Esophagus muscularis mucosa (tissue), 4 donors: Measurements from ENCODE around the gene ABCF2. TPM values are rescaled to one million over a fixed set of nuclear protein-coding genes. Genes with fewer than 3 reads are reported as not detected.

ENCODE experiments used
- DNase-seq: peaks from one replicate; pipeline ENCODE4 v3.0.0-alpha.2; 2017; ENCODE audit errors: extremely low spot score
- H3K27ac ChIP-seq, 4 donors: fragments of 200-600 bp; sonication (generic); replicated peaks in 1 of 4; 1 replicate in 3 of 4; 2 replicates in 1 of 4; pipeline ENCODE4 v1.5.1; 2016 to 2019; ENCODE audit warnings: mild to moderate bottlenecking in 1 of 4
- H3K27me3 ChIP-seq, 4 donors: fragments of 200-600 bp; sonication (generic); one replicate each; pipeline versions ENCODE4 v1.5.1 to v1.6.0; 2016 to 2019
- H3K36me3 ChIP-seq, 4 donors: fragments of 200-600 bp; sonication (generic); one replicate each; pipeline ENCODE4 v1.5.1; 2016 to 2019
- H3K4me1 ChIP-seq, 4 donors: fragments of 200-600 bp; sonication (generic); one replicate each; pipeline ENCODE4 v1.5.1; 2016 to 2019
- H3K4me3 ChIP-seq, 4 donors: fragments of 200-600 bp; sonication (generic); 1 replicate in 2 of 4; 2 replicates in 2 of 4; pipeline ENCODE4 v1.5.1; 2016 to 2019; ENCODE audit warnings: mild to moderate bottlenecking in 4 of 4, moderate library complexity in 1 of 4
- H3K9me3 ChIP-seq, 4 donors: fragments of 200-600 bp; sonication (generic); 1 replicate in 3 of 4; 2 replicates in 1 of 4; pipeline ENCODE4 v1.5.1; 2016 to 2019
- CTCF ChIP-seq, 3 experiments: fragments of 200-600 bp in 2 of 3; fragments of 450-650 bp in 1 of 3; sonication (generic) in 2 of 3; IDR thresholded peaks; one replicate each; pipeline ENCODE4 v1.5.1; 2017 to 2019; ENCODE audit warnings: antibody characterized with exemption in 3 of 3, mild to moderate bottlenecking in 2 of 3, moderate library complexity in 1 of 3
- EP300 ChIP-seq: sonication (generic); formaldehyde crosslinking; IDR thresholded peaks from one replicate; pipeline ENCODE4 v1.6.1; 2017; ENCODE audit warnings: antibody characterized with exemption
- POLR2A ChIP-seq: fragments of 450-650 bp; IDR thresholded peaks from one replicate; pipeline ENCODE4 v1.6.1; 2017; ENCODE audit warnings: antibody characterized with exemption, moderate library complexity, mild to moderate bottlenecking, low read depth
- POLR2AphosphoS5 ChIP-seq, 2 donors: sonication (generic); formaldehyde crosslinking; IDR thresholded peaks; one replicate each; pipeline ENCODE4 v1.6.1; 2017; ENCODE audit warnings: antibody characterized with exemption in 2 of 2
- WGBS: methylation state at CpG from one replicate; pipeline ENCODE4 v1.1.5; 2018; 5-methylcytosine and 5-hydroxymethylcytosine counted together
- intact Hi-C: fragments of 100-400 bp; cut with DNase I; formaldehyde crosslinking; loops from one replicate; pipeline ENCODE4 v1.15.1; 2023
- total RNA-seq, 4 donors: library from RNA; depleted of rRNA; stranded (reverse); fragments of >200 nt; gene quantifications; one replicate each; pipeline versions ENCODE4 v1.1.0 to v1.2.1, GENCODE V29; 2016

The ABCF2 gene
- total RNA-seq, 4 donors from 2014 or later: 33.8 to 53.2 (median 39.0) TPM

- Histone ChIP-seq H3K36me3 (no peaks in the 10 kb centered on the region), H3K4me1 (peaks cover 0 to 11% (median 10%) of the 10 kb centered on the region in 4 donors), H3K27ac (no peak overlapping the region), H3K4me3 (no peak overlapping the region), H3K9me3 (no peaks in the 10 kb centered on the region), H3K27me3 (peaks cover 0 to 21% (median 0%) of the 10 kb centered on the region in 4 donors)
- no peak for TF ChIP-seq CTCF (IDR thresholded peaks at IDR 0.05)
- no peak for TF ChIP-seq POLR2AphosphoS5 (IDR thresholded peaks at IDR 0.05)
- no peak for TF ChIP-seq EP300
- no peak for TF ChIP-seq POLR2A
- intact Hi-C loops: no loop called here
- no peak for DNase-seq
These were observed 29.1 kb downstream of the ABCF2 start for GRCh38 chr7:151197932-151198331.

- peaks cover 0 to 11% (median 10%) of the 10 kb centered on the region in 4 donors for H3K4me1 ChIP-seq
- no peak overlapping the region for H3K27ac ChIP-seq
- no peak for DNase-seq
- no peaks in the 10 kb centered on the region for H3K9me3 ChIP-seq
- no peak overlapping the region for H3K4me3 ChIP-seq
- no peak for TF ChIP-seq POLR2AphosphoS5 (IDR thresholded peaks at IDR 0.05)
- TF ChIP-seq CTCF (IDR thresholded peaks at IDR 0.05): no peak
- TF ChIP-seq POLR2A: no peak
- no peak for TF ChIP-seq EP300
- no peaks in the 10 kb centered on the region for H3K36me3 ChIP-seq
- intact Hi-C loops: no loop called here
- H3K27me3 ChIP-seq: peaks cover 0 to 32% (median 0%) of the 10 kb centered on the region in 4 donors
- WGBS: 64% methylated on average over 18 of the region's 19 CpGs
These were observed 31.2 kb downstream of the ABCF2 start for GRCh38 chr7:151195616-151196450.

- Histone ChIP-seq H3K36me3 (no peaks in the 10 kb centered on the region), H3K4me3 (no peak overlapping the region), H3K9me3 (no peaks in the 10 kb centered on the region), H3K4me1 (peaks cover 0 to 3% (median 3%) of the 10 kb centered on the region in 4 donors), H3K27me3 (peaks cover 0 to 32% (median 0%) of the 10 kb centered on the region in 4 donors), H3K27ac (no peak overlapping the region)
- no peak for TF ChIP-seq POLR2A
- TF ChIP-seq EP300: no peak
- no peak for TF ChIP-seq POLR2AphosphoS5 (IDR thresholded peaks at IDR 0.05)
- no peak for TF ChIP-seq CTCF (IDR thresholded peaks at IDR 0.05)
- no peak for DNase-seq
- intact Hi-C loops: no loop called here
- 64% methylated on average over 6 of the region's 7 CpGs for WGBS
These were observed 32.8 kb downstream of the ABCF2 start for GRCh38 chr7:151194188-151194587.

GRCh38 chr7:151193203-151193978 lies 33.6 kb downstream of the ABCF2 start:
- H3K27me3 ChIP-seq: peaks cover 0 to 32% (median 0%) of the 10 kb centered on the region in 4 donors
- H3K4me3 ChIP-seq: no peak overlapping the region
- 91% methylated on average over 12 of the region's 14 CpGs for whole genome bisulfite sequencing
- intact Hi-C loops: no loop called here
- no peaks in the 10 kb centered on the region for H3K36me3 ChIP-seq
- peaks cover 0 to 1% (median 0%) of the 10 kb centered on the region in 4 donors for H3K4me1 ChIP-seq
- DNase-seq: no peak
- H3K9me3 ChIP-seq: no peaks in the 10 kb centered on the region
- TF ChIP-seq POLR2AphosphoS5 (IDR thresholded peaks at IDR 0.05) (no peak), POLR2A (no peak), CTCF (IDR thresholded peaks at IDR 0.05) (no peak), EP300 (no peak)
- no peak overlapping the region for H3K27ac ChIP-seq
